Right lobe of liver (tissue), 6 donors: ENCODE results near the gene TMEM132D. TPM values are rescaled to one million over a fixed set of nuclear protein-coding genes. Genes with fewer than 3 reads are reported as not detected.

Source experiments
- ATAC-seq, 4 donors: fragments of 200-7000 bp; cut with Tn5 transposase; one replicate each; pipeline ENCODE4 v1.9.1; 2020; ENCODE audit warnings: mild to moderate bottlenecking in 4 of 4, moderate library complexity in 4 of 4
- DNase-seq, 3 donors: peaks; one replicate each; pipeline ENCODE4 v3.0.0-alpha.2; 2020
- H3K27ac ChIP-seq, 3 donors: fragments of 200-600 bp; one replicate each; pipeline ENCODE4 v1.8.0; 2022
- H3K27me3 ChIP-seq, 2 donors: fragments of 200-600 bp; one replicate each; pipeline ENCODE4 v1.8.0; 2022
- H3K36me3 ChIP-seq, 4 donors: fragments of 200-600 bp; sonication (generic) in 1 of 4; one replicate each; pipeline versions ENCODE4 v1.5.1 to v1.8.0; 2017 to 2022; ENCODE audit warnings: control low read depth in 1 of 4
- H3K4me1 ChIP-seq, 4 donors: fragments of 200-600 bp; sonication (generic) in 1 of 4; one replicate each; pipeline versions ENCODE4 v1.5.1 to v1.8.0; 2017 to 2022; ENCODE audit warnings: control low read depth in 1 of 4
- H3K4me3 ChIP-seq, 3 donors: fragments of 200-600 bp; one replicate each; pipeline ENCODE4 v1.8.0; 2022
- H3K9me3 ChIP-seq, 4 donors: fragments of 200-600 bp; sonication (generic) in 1 of 4; one replicate each; pipeline versions ENCODE4 v1.5.1 to v1.8.0; 2017 to 2022; ENCODE audit warnings: control low read depth in 1 of 4
- POLR2A ChIP-seq: fragments of 450-650 bp; IDR thresholded peaks from one replicate; pipeline ENCODE4 v1.6.1; 2017; ENCODE audit warnings: antibody characterized with exemption, mild to moderate bottlenecking
- WGBS: methylation state at CpG from one replicate; pipeline ENCODE4 v1.1.6; 2018; ENCODE audit warnings: low coverage, low lambda C conversion rate; ENCODE audit not compliant: insufficient coverage; ENCODE audit errors: missing lambda C conversion rate; 5-methylcytosine and 5-hydroxymethylcytosine counted together
- intact Hi-C, 2 donors: fragments of 100-400 bp; cut with DNase I; formaldehyde crosslinking; loops; one replicate each; pipeline versions ENCODE4 v1.11.2 to v1.14.1; 2022
- total RNA-seq, 6 experiments: library from RNA; depleted of rRNA in 2 of 6; stranded (reverse); fragments of >200 nt in 2 of 6; fragmentation: NEBNext Ultra II Directional in 3 of 6; extraction: Animal tissue kit (Norgen Biotek cat#: 25700) in 3 of 6; gene quantifications; one replicate each; pipeline versions ENCODE4 v1.1.0 to v1.2.4, GENCODE V29; 2016 to 2023
- TF ChIP-seq, protein P1 (sequence below), 4 donors: fragments of 200-600 bp in 3 of 4; fragments of 450-650 bp in 1 of 4; IDR thresholded peaks; one replicate each; pipeline versions ENCODE4 v1.5.1 to v1.8.0; 2016 to 2022; ENCODE audit warnings: antibody characterized with exemption in 4 of 4, mild to moderate bottlenecking in 2 of 4
- donor health status: DM: no; HTN: yes; CAD: no.
- donor health status: DM: no; HTN: no; CAD: no.
- donor health status: DM: no; HTN: no; CAD: no.
- donor health status: DM: no; HTN: yes; CAD: no.
- donor health status: DM: no; HTN: yes; CAD: no.

TMEM132D gene
- total RNA-seq, 6 experiments from 2014 or later, result 0.10 to 0.35 (median 0.33) TPM; not detected in 3

DNA sequence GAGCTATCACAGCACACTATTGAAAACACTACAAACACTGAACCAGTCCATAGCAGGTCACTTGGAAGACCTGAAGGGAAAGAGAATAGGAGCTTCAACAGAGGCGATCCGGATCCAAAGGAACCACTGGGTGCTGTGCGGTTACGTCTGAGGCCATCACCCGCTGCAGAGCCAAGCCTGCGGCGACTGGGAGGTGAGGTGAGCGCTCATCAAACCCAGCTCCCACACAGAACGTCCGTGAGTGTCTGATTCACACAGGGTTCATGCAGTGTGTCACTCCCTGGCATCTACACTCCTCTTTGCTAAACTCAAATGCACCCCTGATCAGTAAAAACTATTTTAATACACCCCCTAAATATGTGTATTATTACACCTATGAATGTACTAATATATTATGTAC is 64.1 kb downstream of the TMEM132D start:
- ATAC-seq (no peak), DNase-seq (no peak)
- Histone ChIP-seq H3K4me1 (no peaks in the 10 kb centered on the region), H3K27ac (no peak overlapping the region), H3K9me3 (no peaks in the 10 kb centered on the region), H3K27me3 (no peaks in the 10 kb centered on the region), H3K36me3 (no peaks in the 10 kb centered on the region), H3K4me3 (no peak overlapping the region)
- intact Hi-C loops, result no loop called here
- TF ChIP-seq, protein P1, sequence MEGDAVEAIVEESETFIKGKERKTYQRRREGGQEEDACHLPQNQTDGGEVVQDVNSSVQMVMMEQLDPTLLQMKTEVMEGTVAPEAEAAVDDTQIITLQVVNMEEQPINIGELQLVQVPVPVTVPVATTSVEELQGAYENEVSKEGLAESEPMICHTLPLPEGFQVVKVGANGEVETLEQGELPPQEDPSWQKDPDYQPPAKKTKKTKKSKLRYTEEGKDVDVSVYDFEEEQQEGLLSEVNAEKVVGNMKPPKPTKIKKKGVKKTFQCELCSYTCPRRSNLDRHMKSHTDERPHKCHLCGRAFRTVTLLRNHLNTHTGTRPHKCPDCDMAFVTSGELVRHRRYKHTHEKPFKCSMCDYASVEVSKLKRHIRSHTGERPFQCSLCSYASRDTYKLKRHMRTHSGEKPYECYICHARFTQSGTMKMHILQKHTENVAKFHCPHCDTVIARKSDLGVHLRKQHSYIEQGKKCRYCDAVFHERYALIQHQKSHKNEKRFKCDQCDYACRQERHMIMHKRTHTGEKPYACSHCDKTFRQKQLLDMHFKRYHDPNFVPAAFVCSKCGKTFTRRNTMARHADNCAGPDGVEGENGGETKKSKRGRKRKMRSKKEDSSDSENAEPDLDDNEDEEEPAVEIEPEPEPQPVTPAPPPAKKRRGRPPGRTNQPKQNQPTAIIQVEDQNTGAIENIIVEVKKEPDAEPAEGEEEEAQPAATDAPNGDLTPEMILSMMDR (IDR thresholded peaks at IDR 0.05), result no peak
- TF ChIP-seq POLR2A, result no peak
- 62% methylated on average over 9 of the region's 10 CpGs for WGBS

DNA sequence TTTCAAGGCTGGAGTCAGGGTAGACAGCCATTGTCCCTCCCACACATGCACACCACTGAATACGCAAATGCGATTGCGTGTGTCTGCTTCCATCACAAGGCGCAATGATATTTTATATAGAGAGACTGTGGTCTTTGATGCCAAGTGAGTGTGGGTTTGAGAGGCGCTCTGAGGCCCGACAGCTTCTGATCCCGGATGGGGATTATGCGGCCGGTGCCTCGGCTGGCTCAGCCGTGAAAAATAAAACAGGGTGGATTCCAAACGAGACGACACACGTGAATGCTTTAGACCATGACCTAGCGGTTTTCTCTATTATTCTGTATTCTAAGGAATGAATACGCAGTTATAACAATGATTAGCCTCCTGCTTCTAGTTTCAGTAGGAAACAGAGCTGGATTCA is 72.5 kb downstream of the TMEM132D start:
- no peak overlapping the region for H3K4me3 ChIP-seq
- H3K36me3 ChIP-seq, result no peaks in the 10 kb centered on the region
- TF ChIP-seq, protein P1 (IDR thresholded peaks at IDR 0.05), result no peak
- TF ChIP-seq POLR2A, result no peak
- no peaks in the 10 kb centered on the region for H3K9me3 ChIP-seq
- no peak overlapping the region for H3K27ac ChIP-seq
- H3K4me1 ChIP-seq, result no peaks in the 10 kb centered on the region
- WGBS, result 70% methylated on average over 15 of the region's 16 CpGs
- no peaks in the 10 kb centered on the region for H3K27me3 ChIP-seq
- no peak for ATAC-seq
- intact Hi-C loops, result no loop called here
- no peak for DNase-seq

- TF ChIP-seq, protein P1 (IDR thresholded peaks at IDR 0.05), result no peak
- TF ChIP-seq POLR2A, result no peak
- intact Hi-C loops, result no loop called here
- no peak overlapping the region for H3K27ac ChIP-seq
- H3K4me1 ChIP-seq, result no peaks in the 10 kb centered on the region
- ATAC-seq (no peak), DNase-seq (no peak)
- H3K9me3 ChIP-seq, result no peaks in the 10 kb centered on the region
- 24% methylated on average over 4 of the region's 4 CpGs for WGBS
- H3K36me3 ChIP-seq, result no peaks in the 10 kb centered on the region
- no peak overlapping the region for H3K4me3 ChIP-seq
- no peaks in the 10 kb centered on the region for H3K27me3 ChIP-seq
Observed at GRCh38 chr12:129830796-129831195, 73.0 kb downstream of the TMEM132D start.

DNA sequence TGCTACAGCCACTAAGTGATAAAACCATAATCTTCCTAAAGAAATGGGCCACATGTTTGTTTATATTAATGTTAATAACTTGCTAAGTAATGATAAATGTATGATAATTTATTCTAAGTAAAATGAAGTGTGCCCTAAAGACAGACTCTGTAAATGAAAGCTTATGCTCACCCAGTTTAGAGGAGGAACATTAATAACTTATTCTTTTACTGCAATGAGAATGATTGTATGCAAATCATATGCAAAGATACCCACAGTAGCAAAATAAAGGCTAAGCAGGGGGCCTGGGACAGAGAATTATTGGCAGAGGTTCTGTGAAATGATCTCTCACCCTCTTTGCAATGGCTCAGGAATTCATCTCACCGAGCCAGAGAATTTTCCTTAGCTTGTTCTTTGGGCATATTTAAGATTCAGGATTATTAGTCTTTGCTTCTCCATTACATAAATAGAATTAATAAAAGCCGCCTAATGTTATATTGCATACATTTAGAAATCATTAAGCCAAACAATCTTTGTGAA is 75.9 kb downstream of the TMEM132D start:
- Histone ChIP-seq H3K4me1 (no peaks in the 10 kb centered on the region), H3K27me3 (no peaks in the 10 kb centered on the region), H3K4me3 (no peak overlapping the region), H3K36me3 (no peaks in the 10 kb centered on the region), H3K27ac (no peak overlapping the region), H3K9me3 (no peaks in the 10 kb centered on the region)
- no peak for ATAC-seq
- TF ChIP-seq, protein P1 (IDR thresholded peaks at IDR 0.05), result no peak
- no peak for TF ChIP-seq POLR2A
- 39% methylated on average over 2 of the region's 2 CpGs for WGBS
- intact Hi-C loops, result no loop called here
- no peak for DNase-seq
